ENCODE measurements around the gene ISM1.

Gene ISM1

DNA sequence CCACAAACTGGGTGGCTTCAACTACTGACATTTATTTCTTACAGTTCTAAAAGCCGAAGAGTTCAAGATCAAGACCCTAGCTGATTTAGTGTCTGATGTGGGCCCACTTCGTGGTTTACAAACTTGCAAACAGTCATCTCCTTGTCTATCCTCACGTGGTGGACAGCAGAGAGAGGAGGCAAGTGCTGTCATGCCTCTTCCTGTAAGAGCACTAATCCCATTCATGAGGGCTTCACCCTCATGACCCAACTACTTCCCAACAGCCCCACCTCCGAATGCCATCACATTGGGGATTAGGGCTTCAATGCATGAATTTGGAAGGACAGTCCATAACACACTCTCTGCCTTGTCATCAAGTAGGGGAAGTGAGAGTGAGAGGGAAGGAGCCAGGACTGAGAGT, 15.6 kb upstream of the ISM1 start:
- no peaks in the 10 kb centered on the region for H3K9me3 Mint-ChIP-seq
- TF ChIP-seq, protein P1, sequence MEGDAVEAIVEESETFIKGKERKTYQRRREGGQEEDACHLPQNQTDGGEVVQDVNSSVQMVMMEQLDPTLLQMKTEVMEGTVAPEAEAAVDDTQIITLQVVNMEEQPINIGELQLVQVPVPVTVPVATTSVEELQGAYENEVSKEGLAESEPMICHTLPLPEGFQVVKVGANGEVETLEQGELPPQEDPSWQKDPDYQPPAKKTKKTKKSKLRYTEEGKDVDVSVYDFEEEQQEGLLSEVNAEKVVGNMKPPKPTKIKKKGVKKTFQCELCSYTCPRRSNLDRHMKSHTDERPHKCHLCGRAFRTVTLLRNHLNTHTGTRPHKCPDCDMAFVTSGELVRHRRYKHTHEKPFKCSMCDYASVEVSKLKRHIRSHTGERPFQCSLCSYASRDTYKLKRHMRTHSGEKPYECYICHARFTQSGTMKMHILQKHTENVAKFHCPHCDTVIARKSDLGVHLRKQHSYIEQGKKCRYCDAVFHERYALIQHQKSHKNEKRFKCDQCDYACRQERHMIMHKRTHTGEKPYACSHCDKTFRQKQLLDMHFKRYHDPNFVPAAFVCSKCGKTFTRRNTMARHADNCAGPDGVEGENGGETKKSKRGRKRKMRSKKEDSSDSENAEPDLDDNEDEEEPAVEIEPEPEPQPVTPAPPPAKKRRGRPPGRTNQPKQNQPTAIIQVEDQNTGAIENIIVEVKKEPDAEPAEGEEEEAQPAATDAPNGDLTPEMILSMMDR (IDR thresholded peaks at IDR 0.05; ENCODE audit: unreplicated experiment in 3 of 3): no peak
- H3K27ac Mint-ChIP-seq: no peak overlapping the region
- H3K27me3 Mint-ChIP-seq (ENCODE audit: low read depth): no peaks in the 10 kb centered on the region
- H3K4me1 Mint-ChIP-seq: no peaks in the 10 kb centered on the region
- H3K36me3 Mint-ChIP-seq (ENCODE audit: low read depth): no peaks in the 10 kb centered on the region
- H3K4me3 Mint-ChIP-seq: no peak overlapping the region

DNA sequence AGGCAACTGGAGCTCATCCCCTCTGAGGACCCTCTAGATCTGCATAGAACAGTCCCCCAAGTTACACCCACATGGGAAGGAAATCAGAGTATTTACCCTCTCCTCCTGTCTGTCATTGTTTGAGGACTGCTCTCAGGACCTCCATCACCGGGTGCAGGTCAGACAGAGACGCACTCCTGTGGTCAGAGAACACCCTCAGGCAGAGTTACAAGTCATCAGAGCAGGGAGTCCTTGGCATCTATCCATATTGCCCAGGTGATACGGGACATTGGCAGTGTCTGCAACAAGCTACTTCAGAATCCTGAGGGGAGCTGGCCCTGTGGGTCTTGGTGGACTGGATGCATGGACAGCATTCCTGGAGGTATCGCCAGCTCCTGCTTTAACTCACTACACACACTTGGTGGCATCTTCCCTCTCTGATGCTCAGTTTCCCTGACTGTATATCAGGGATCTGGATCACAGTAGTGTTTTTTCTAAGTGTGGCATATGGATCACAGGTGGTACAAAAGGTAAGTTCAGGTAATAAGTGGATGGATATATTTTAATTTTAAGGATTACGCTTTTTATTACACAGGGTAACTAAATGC, 15.1 kb upstream of the ISM1 start:
- H3K27me3 Mint-ChIP-seq (ENCODE audit: low read depth): no peaks in the 10 kb centered on the region
- H3K27ac Mint-ChIP-seq: no peak overlapping the region
- no peaks in the 10 kb centered on the region for H3K9me3 Mint-ChIP-seq
- no peaks in the 10 kb centered on the region for H3K36me3 Mint-ChIP-seq (ENCODE audit: low read depth)
- TF ChIP-seq, protein P1 (IDR thresholded peaks at IDR 0.05; ENCODE audit: unreplicated experiment in 3 of 3): no peak
- H3K4me1 Mint-ChIP-seq: no peaks in the 10 kb centered on the region
- H3K4me3 Mint-ChIP-seq: no peak overlapping the region

DNA sequence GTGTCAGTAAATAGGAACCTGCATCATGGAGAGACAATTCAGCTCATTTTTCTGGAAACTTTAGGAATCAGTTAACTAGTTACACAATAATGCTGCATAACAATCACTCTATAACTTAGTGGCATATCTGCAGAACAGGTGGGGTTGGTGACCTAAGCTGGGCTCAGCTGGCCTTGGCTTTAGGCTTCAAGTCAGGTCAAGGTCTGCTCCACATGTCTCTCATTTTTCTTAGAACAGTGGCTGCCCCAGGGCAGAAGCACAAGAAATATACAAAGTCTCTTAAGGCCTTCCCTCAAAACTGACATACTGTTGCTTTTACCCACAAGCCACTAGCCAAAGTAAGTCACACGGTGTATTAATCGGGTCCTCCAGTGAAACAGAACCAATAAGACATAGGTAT, 14.1 kb upstream of the ISM1 start:
- H3K4me1 Mint-ChIP-seq: no peaks in the 10 kb centered on the region
- TF ChIP-seq, protein P1 (IDR thresholded peaks at IDR 0.05; ENCODE audit: unreplicated experiment in 3 of 3): no peak
- no peak overlapping the region for H3K27ac Mint-ChIP-seq
- H3K4me3 Mint-ChIP-seq: no peak overlapping the region
- no peaks in the 10 kb centered on the region for H3K9me3 Mint-ChIP-seq
- H3K36me3 Mint-ChIP-seq (ENCODE audit: low read depth): no peaks in the 10 kb centered on the region
- no peaks in the 10 kb centered on the region for H3K27me3 Mint-ChIP-seq (ENCODE audit: low read depth)

DNA sequence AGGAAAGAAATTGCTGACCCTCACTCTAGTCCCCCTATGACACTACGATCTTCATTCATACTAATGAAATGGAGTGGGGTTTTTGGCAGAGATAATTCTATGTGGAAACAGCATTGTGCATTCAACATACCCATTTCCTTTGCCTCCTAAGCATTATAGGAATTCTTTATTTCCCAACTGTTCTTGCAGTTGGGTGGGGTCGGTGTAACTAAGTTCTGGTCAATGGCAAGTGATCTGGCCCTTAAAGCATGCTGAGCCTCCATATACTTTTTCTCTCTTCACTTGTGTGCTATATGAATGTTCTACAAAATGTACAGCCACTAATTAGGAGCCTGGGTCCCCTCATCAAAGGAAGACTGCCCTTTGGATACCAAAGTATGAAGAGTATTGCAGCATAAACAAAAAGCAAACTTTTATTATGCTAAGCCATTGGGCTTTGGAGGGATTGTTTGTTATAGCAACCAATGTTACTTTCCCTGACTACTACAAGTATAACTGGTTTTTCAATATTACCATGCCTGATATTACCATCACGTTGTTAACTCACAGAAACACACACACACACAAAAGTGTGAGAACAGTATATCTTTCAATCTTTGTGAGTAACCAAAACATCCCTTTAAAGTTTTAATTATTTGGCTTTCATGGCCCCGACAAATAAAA, 9.0 kb upstream of the ISM1 start:
- peaks cover 30% of the 10 kb centered on the region for H3K27me3 Mint-ChIP-seq (ENCODE audit: low read depth)
- TF ChIP-seq, protein P1 (IDR thresholded peaks at IDR 0.05; ENCODE audit: unreplicated experiment in 3 of 3): no peak
- H3K27ac Mint-ChIP-seq: no peak overlapping the region
- no peaks in the 10 kb centered on the region for H3K36me3 Mint-ChIP-seq (ENCODE audit: low read depth)
- no peaks in the 10 kb centered on the region for H3K4me1 Mint-ChIP-seq
- H3K9me3 Mint-ChIP-seq: no peaks in the 10 kb centered on the region
- H3K4me3 Mint-ChIP-seq: no peak overlapping the region

DNA sequence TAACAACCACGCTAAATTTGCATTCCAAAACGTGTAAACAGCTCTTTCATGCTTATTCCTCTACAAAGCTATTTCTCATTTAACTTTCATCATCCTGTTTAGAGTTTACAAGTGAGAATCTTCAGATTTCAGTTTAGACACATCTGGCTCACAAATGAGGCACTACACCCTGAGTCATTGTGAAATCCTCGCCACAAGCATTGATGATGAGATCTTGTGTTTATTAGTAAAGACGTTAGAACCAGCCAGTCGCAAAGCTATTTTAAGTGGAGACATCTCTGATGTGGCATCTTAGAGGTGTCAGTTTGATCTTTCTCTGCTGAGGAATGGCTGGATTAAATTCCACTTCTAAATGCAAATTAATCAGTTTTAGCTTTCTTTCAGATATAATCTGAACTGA, 8.3 kb upstream of the ISM1 start:
- H3K9me3 Mint-ChIP-seq: no peaks in the 10 kb centered on the region

More for the DNA sequence above, 8.3 kb upstream of the ISM1 start:
- Mint-ChIP-seq H3K4me3 (no peak overlapping the region), H3K27ac (no peak overlapping the region), H3K36me3 (ENCODE audit: low read depth) (no peaks in the 10 kb centered on the region), H3K4me1 (no peaks in the 10 kb centered on the region), H3K27me3 (ENCODE audit: low read depth) (peaks cover 37% of the 10 kb centered on the region)
- TF ChIP-seq, protein P1 (IDR thresholded peaks at IDR 0.05; ENCODE audit: unreplicated experiment in 3 of 3): no peak
